Panc1 (cell line): ENCODE results near the gene MPC1.

Experiments
- SIN3A ChIP-seq: IDR thresholded peaks from 2 replicates; pipeline ENCODE4 v1.6.1; 2012; ENCODE audit warnings: low read depth, mild to moderate bottlenecking, low read length, moderate library complexity, borderline replicate concordance; ENCODE audit not compliant: insufficient read depth
- TF ChIP-seq, protein P1 (sequence below): fragments of 450-650 bp; IDR thresholded peaks from 2 replicates; pipeline ENCODE4 v1.5.1; 2017; ENCODE audit warnings: mild to moderate bottlenecking

DNA sequence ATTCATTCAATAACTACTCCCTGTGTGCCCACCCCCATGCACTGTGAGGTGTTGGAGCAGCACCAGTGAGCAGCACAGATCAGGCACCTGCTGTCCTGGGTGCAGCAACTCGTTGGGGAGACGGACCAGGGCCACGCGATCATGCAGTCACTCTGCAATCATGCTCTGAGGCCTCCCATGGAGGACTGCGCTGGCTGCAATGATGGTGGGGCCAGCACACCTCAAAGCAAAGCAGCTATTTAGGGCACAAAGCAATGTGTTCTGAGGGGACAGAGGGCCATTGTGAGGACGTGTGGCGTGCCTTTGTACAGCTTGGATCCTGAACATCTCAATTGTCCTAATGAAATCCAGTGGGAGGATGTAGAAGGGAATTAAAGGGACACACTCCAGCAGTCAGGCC is 41.0 kb upstream of the MPC1 start:
- TF ChIP-seq, protein P1, sequence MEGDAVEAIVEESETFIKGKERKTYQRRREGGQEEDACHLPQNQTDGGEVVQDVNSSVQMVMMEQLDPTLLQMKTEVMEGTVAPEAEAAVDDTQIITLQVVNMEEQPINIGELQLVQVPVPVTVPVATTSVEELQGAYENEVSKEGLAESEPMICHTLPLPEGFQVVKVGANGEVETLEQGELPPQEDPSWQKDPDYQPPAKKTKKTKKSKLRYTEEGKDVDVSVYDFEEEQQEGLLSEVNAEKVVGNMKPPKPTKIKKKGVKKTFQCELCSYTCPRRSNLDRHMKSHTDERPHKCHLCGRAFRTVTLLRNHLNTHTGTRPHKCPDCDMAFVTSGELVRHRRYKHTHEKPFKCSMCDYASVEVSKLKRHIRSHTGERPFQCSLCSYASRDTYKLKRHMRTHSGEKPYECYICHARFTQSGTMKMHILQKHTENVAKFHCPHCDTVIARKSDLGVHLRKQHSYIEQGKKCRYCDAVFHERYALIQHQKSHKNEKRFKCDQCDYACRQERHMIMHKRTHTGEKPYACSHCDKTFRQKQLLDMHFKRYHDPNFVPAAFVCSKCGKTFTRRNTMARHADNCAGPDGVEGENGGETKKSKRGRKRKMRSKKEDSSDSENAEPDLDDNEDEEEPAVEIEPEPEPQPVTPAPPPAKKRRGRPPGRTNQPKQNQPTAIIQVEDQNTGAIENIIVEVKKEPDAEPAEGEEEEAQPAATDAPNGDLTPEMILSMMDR: no peak
- TF ChIP-seq SIN3A: no peak
